Inferior parietal cortex (tissue), 1 donor: ENCODE data around the gene DARS2.

Experiments used
- DNase-seq: peaks from one replicate; pipeline ENCODE4 v3.0.0-alpha.2; 2016; ENCODE audit errors: extremely low spot score

Gene DARS2

DNA sequence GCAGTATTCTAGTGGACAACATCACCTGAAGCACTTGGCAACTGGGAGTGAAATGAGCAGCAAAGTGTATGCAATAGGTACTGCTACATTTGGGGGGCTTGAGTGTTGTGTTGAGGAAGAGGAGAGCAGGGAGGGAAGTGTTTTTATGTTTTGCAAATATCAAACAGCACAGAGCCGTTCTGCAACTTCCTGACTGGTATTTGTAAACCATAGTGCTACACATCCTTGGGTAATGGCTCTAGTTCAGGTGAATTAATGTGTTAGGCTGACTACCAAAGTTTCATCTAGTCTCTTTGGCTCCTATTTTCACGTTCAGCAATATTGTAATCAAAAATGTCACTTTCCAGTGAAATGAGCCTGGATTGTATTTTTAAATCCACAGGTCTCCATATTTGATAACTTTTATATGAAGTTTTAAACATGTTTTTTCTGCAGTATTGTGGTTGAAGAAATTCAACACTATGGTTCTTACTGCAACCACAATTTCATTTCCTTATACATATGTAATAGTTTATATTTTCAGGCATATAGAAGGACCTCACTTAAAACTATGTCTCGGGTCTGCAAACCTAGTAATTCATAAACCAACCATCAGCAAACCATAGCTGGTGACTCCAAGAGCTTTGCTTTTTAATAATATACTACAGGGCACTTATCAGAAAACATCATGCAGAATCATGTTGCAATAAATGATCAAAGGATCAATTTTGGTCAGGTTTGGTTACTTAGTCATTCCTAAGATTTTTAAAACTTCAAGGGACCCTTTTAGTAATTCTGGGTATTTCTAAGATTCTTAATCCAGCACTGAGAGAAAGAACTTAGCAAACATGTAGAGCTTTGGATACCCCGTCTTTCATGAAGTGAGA is 62.5 kb downstream of the DARS2 start:
- no peak for DNase-seq

DNA sequence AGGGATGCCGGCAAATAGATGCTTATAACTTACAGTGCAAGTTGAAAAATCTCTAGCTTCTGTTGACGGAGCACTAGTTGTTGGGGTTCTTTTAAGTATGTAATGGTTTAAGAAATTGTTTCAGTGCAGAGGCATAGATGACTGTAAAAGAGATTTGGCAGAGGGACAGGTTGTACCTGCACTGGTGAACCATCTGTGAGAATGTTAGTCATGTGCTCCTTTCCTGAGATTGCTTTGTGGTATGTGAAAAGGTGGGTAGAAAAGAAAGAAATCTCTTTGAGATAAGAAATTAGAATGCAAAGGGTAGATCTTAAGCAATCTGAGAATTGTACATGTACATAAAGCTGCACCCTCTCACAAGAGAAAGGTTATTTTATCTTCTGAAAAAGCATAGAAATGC is 63.2 kb downstream of the DARS2 start:
- no peak for DNase-seq

DNA sequence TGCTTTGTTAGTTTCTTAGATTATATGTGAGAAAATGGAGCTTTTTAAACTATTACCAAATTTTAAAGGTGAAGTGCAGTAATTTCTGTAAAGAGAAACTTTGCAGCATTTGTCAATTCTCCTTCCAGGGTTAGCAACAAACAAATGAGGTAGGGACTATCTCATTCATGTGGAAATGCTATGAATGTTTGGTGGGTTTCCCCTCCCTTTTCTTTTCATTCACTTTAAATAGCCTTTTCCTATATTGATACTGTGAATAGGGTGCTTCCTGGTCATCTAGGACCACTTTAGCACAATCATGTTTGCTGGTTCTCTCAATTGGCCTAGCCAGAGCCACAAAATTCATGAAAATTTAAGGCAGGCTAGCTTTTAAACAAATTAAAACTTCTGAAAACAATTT is 64.3 kb downstream of the DARS2 start:
- no peak for DNase-seq

DNA sequence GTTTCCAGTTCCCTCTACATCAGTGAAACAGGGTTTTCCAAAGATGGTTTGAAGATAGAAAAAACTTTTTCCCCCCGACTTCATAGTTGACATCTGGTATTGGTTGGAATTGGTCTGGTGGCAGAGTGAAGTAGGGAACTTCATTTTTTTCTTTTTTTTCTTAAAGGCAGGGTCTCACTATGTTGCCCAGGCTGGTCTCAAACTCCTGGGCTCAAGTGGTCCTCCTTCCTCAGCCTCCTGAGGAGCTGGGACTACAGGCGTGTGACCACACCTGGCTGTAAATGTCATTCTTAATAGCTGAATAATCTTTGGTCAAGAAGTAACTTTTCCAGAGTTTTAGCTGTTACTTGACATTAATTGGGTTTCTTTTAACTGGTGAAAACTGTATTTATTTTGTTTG is 65.4 kb downstream of the DARS2 start:
- DNase-seq = no peak

DNA sequence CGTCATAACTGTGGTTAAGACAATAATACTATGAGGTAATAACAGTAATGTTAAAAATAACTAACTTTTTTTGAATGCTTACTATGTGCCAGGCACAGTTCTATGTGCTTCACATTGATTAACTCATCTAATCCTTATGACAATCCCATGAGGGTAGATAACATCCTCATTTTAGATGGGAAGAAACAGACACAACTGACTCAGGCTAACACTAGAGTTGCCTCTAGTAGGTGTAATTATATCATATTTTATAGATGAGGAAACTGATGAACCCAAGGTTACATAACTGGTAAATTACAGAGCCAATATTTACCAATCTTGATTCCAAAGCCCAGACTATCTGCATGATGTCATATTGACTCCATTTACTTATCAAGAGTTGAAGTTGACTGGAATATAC is 69.1 kb downstream of the DARS2 start:
- DNase-seq = no peak

DNA sequence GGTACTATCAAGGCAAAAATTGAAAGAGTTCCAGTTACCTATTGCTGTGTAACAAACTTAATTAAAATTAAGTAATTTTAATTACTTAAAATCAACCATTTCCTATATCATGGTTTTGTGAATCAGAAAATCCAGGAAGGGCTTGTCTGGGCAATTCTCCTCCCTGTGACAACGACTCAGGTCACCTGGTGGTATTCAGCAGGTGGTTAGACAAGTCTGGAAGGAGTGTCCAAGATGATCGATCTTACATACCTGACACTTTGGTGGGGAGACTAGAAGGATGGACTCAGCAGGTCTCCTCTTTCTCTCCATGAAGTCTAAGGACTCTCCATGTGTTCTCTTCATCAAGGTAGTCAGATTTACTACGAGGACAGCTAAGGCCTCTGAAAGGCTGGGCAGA is 69.7 kb downstream of the DARS2 start:
- no peak for DNase-seq

DNA sequence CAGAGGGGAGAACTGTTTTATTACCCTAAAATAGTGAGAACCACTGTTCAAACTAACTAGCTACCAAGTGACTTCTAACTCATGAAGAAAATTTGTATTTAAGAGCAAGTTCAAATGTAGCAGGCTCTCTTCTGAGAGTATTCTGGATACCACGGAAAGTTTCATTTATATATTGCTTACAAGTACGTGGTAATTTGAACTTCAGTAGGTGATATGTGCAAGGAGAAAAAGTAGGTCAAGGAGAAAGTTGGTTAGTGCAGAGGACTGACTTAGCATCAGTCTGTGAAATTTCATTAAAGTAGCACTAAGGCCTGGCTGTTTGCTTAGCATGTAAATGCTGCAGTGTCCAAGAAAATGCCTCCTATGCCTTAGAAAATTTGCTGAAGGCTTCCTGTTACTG is 76.0 kb downstream of the DARS2 start:
- no peak for DNase-seq

DNA sequence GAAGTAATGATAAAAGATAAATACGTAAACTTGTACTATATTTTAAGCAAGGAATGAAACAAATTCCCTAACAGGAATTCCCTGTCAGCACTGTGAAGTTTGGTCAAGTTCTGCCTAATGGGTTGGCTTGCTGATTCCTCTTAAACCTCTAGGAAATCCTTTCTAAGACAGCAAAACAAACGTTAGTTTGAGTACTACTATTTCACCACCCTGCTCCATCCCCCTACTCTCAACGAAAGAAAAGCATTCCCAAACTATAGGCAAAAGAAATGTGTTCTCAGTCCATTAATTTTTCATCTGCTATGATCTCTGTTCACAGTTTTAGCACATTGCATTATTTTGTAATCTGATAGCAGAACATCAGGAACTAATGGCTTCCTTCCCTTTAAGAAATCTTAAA is 76.5 kb downstream of the DARS2 start:
- DNase-seq = no peak

DNA sequence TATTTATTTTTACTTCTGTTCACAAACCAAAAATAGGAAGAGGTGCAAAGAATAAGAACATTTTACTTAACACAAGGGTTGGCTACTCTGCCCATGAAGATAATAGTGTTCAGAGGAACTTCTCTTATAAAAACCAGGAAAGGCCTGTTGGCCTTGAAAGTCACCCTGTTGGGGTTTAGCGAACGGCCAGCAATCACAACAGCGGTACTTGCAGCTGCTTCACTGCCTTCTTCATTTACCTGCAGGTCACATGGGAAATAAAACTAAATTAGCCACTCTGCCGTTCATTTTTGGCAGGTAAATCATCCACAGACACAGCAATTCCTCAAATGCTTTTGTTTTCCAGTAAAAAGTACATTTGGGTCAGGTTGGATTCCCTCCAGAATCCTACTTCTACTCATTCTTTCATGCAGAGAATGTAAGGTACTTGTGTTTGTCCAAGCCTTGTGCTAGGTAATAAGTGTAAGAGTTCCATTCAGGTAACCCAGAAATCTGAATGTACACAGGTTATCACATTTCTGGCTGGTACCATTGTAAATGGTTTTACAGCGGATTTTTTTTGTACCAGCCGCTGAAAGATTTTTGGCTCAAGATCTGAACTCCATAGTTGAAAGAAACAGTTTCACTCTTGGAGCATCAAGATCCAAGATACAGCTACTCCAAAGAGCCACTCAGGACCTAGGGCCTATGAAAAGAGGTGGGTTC is 79.5 kb downstream of the DARS2 start:
- DNase-seq = no peak
